ENCODE data around the gene GLDC. TPM values are rescaled to one million over a fixed set of nuclear protein-coding genes. Genes with fewer than 3 reads are reported as not detected.
"Not testable (repeated sequence)": the region's sequence is repeated elsewhere in the genome, so short reads cannot be mapped to it uniquely, and the experiment has no call there.

GLDC gene
- total and polyA plus RNA-seq, 8 donors = 0.41 to 8.1 (median 3.3) TPM

- no peak for ATAC-seq
- Histone ChIP-seq H3K36me3 (no peaks in the 10 kb centered on the region), H3K27ac (no peak overlapping the region), H3K4me1 (no peaks in the 10 kb centered on the region), H3K9me3 (no peaks in the 10 kb centered on the region), H3K4me3 (no peak overlapping the region), H3K27me3 (no peaks in the 10 kb centered on the region)
- no peak for DNase-seq
- TF ChIP-seq, protein P1, sequence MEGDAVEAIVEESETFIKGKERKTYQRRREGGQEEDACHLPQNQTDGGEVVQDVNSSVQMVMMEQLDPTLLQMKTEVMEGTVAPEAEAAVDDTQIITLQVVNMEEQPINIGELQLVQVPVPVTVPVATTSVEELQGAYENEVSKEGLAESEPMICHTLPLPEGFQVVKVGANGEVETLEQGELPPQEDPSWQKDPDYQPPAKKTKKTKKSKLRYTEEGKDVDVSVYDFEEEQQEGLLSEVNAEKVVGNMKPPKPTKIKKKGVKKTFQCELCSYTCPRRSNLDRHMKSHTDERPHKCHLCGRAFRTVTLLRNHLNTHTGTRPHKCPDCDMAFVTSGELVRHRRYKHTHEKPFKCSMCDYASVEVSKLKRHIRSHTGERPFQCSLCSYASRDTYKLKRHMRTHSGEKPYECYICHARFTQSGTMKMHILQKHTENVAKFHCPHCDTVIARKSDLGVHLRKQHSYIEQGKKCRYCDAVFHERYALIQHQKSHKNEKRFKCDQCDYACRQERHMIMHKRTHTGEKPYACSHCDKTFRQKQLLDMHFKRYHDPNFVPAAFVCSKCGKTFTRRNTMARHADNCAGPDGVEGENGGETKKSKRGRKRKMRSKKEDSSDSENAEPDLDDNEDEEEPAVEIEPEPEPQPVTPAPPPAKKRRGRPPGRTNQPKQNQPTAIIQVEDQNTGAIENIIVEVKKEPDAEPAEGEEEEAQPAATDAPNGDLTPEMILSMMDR (IDR thresholded peaks at IDR 0.05) = no peak
- intact Hi-C loops (cut with DNase I) = no loop called here
Measured at GRCh38 chr9:6551136-6551535, 94.4 kb downstream of the GLDC start.

DNA sequence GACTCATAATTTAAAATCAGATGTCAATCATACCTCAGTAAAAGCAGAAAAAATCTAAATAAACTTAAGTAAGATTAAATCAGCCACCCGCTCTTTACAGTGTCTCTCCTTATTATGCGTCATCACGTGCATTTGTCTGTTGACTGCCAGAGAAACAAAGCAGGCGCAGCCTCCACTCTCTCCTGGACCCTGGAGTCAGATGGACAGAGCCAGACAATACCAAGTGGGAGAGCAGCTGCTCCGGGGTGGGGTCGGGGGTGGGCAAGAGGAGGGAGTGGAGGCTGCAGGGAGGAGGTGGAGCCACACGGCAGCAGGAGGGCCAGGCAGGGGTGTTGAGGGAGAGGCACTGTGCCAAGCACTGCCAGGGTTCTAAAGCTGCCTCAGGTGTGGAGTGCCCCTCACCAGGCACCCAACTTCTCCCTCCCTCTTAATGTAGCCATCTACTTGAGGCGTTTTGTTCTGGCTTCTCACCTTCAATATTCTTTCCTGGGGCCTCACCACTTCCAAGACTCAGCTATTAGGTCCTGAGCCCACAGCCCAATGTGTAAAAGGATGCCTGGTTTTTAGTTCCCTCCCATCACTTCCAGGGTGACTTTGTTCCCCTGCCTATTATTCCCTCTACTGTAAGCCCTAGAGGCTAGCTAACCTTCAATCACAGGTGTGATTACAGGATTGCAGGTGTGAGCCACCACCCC, 96.3 kb downstream of the GLDC start:
- H3K36me3 ChIP-seq = no peaks in the 10 kb centered on the region
- no peaks in the 10 kb centered on the region for H3K27me3 ChIP-seq
- ATAC-seq (no peak), DNase-seq (no peak)
- no peaks in the 10 kb centered on the region for H3K4me1 ChIP-seq
- no peak overlapping the region for H3K27ac ChIP-seq
- TF ChIP-seq, protein P1 (IDR thresholded peaks at IDR 0.05) = no peak
- H3K9me3 ChIP-seq = no peaks in the 10 kb centered on the region
- H3K4me3 ChIP-seq = no peak overlapping the region
- intact Hi-C loops (cut with DNase I) = no loop called here

DNA sequence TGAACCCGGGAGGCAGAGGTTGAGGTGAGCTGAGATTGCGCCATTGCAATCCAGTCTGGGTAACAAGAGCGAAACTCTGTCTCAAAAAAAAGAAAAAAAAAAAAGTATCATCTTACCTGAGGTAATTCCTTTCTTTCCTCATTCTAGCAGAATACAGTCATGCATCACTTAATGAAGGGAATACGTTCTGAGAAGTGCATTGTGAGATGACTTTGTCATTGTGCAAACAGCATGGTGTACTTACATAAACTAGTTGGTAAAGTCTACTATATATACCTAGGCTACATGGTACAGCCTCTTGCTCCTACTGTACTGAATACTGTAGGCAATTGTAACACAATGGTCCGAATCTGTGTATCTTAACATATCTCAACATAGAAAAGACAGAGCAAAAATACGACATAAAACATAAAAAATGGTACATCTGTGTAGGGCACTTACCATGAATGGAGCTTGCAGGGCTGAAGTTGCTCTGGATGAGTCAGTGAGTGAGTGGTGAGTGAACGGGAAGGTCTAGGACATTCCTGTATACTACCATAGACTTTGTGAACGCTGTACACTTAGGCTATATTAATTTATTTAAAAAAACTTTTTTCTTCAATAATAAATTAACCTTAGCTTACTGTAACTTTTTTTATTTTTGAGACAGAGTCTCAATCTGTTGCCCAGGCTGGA, 100.4 kb downstream of the GLDC start:
- intact Hi-C loops (cut with DNase I) = no loop called here
- no peaks in the 10 kb centered on the region for H3K27me3 ChIP-seq
- H3K27ac ChIP-seq = no peak overlapping the region
- no peak overlapping the region for H3K4me3 ChIP-seq
- H3K9me3 ChIP-seq = no peaks in the 10 kb centered on the region
- H3K4me1 ChIP-seq = no peaks in the 10 kb centered on the region
- no peaks in the 10 kb centered on the region for H3K36me3 ChIP-seq
- TF ChIP-seq, protein P1 (IDR thresholded peaks at IDR 0.05) = no peak
- no peak for DNase-seq
- peak; percentile 58 for ATAC-seq

DNA sequence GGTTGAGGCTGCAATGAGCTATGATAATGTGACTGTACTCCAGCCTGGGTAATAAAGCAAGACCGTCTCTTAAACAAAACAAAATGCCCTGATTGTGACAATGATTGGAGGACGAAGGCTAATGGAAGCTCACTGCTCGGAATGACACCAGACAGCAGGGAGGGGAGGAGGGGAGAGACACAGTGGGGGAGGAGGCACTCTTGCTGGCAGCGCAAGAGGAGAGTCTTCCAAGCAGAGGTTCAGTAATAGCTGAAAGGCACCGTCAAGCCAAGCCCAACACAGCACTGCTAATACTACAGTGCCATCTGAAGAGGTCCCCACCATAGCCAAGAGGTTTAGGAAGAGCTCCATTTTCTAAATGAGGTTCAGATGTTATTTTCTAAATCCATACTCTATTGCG, 102.3 kb downstream of the GLDC start:
- no peaks in the 10 kb centered on the region for H3K9me3 ChIP-seq
- no peaks in the 10 kb centered on the region for H3K4me1 ChIP-seq
- no peak overlapping the region for H3K27ac ChIP-seq
- TF ChIP-seq, protein P1 (IDR thresholded peaks at IDR 0.05) = no peak
- ATAC-seq = no peak
- intact Hi-C loops (cut with DNase I) = no loop called here
- H3K27me3 ChIP-seq = no peaks in the 10 kb centered on the region
- H3K36me3 ChIP-seq = no peaks in the 10 kb centered on the region
- no peak for DNase-seq
- no peak overlapping the region for H3K4me3 ChIP-seq

- DNase-seq; H3K4me1 ChIP-seq; H3K27me3 ChIP-seq; H3K9me3 ChIP-seq; H3K4me3 ChIP-seq; ATAC-seq; intact Hi-C loops (cut with DNase I); H3K27ac ChIP-seq; H3K36me3 ChIP-seq: not testable (repeated sequence)
Measured at GRCh38 chr9:6542617-6543016, 102.9 kb downstream of the GLDC start.

Measured in left lung (tissue), 10 donors.